Panc1 (cell line): ENCODE results near the gene AGA.

Experiments used
- SIN3A ChIP-seq: IDR thresholded peaks from 2 replicates; pipeline ENCODE4 v1.6.1; 2012; ENCODE audit warnings: low read depth, mild to moderate bottlenecking, low read length, moderate library complexity, borderline replicate concordance; ENCODE audit not compliant: insufficient read depth
- TCF7L2 ChIP-seq: IDR thresholded peaks from 2 replicates; pipeline ENCODE4 v1.6.1; 2011; ENCODE audit warnings: mild to moderate bottlenecking, low read depth, low read length, inconsistent platforms
- TF ChIP-seq, protein P1 (sequence below): fragments of 450-650 bp; IDR thresholded peaks from 2 replicates; pipeline ENCODE4 v1.5.1; 2017; ENCODE audit warnings: mild to moderate bottlenecking
- TF ChIP-seq, protein P2 (sequence below), 2 experiments: IDR thresholded peaks; 2 replicates each; pipeline ENCODE4 v1.6.1; 2011 to 2012; ENCODE audit warnings: low read depth in 2 of 2, control low read depth in 1 of 2, low read length in 1 of 2, mild to moderate bottlenecking in 1 of 2, moderate library complexity in 1 of 2; ENCODE audit not compliant: insufficient read depth in 1 of 2

DNA sequence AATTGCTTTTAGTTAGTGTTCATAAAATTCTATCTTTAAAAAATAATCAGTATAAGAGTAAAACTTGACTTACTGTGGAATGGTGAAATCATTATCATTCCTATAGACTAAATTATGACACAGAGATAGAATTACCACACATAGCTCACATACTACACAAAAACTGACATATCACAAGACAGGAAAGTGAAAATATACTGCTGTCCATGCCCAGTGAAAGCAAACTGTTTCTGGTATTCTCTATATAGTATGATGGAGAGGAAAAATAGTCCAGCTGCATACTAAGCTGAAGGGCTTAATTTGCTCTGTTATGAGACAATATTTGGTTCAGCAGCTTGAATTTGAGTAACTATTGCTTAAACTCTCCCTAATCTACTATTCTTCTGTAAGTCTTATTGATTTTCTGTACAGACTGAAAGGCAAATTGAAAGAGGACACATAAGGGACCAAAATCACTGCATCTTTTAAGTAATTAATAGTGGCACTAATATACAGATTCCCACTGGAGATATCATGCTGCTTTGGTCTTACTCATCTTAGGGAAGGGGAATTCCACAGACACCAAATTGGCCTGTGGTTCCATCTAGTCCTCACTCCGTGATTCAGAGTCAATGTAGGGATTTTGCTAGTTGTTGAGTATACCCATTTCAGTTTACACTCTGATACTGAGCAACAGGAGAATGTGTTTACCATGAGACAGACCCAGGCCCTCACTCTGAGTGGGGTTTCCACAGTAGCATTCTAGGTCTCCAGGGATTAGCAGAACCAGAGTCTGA is 47.4 kb upstream of the AGA start:
- TF ChIP-seq, protein P1, sequence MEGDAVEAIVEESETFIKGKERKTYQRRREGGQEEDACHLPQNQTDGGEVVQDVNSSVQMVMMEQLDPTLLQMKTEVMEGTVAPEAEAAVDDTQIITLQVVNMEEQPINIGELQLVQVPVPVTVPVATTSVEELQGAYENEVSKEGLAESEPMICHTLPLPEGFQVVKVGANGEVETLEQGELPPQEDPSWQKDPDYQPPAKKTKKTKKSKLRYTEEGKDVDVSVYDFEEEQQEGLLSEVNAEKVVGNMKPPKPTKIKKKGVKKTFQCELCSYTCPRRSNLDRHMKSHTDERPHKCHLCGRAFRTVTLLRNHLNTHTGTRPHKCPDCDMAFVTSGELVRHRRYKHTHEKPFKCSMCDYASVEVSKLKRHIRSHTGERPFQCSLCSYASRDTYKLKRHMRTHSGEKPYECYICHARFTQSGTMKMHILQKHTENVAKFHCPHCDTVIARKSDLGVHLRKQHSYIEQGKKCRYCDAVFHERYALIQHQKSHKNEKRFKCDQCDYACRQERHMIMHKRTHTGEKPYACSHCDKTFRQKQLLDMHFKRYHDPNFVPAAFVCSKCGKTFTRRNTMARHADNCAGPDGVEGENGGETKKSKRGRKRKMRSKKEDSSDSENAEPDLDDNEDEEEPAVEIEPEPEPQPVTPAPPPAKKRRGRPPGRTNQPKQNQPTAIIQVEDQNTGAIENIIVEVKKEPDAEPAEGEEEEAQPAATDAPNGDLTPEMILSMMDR, result no peak
- TF ChIP-seq, protein P2, sequence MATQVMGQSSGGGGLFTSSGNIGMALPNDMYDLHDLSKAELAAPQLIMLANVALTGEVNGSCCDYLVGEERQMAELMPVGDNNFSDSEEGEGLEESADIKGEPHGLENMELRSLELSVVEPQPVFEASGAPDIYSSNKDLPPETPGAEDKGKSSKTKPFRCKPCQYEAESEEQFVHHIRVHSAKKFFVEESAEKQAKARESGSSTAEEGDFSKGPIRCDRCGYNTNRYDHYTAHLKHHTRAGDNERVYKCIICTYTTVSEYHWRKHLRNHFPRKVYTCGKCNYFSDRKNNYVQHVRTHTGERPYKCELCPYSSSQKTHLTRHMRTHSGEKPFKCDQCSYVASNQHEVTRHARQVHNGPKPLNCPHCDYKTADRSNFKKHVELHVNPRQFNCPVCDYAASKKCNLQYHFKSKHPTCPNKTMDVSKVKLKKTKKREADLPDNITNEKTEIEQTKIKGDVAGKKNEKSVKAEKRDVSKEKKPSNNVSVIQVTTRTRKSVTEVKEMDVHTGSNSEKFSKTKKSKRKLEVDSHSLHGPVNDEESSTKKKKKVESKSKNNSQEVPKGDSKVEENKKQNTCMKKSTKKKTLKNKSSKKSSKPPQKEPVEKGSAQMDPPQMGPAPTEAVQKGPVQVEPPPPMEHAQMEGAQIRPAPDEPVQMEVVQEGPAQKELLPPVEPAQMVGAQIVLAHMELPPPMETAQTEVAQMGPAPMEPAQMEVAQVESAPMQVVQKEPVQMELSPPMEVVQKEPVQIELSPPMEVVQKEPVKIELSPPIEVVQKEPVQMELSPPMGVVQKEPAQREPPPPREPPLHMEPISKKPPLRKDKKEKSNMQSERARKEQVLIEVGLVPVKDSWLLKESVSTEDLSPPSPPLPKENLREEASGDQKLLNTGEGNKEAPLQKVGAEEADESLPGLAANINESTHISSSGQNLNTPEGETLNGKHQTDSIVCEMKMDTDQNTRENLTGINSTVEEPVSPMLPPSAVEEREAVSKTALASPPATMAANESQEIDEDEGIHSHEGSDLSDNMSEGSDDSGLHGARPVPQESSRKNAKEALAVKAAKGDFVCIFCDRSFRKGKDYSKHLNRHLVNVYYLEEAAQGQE (IDR thresholded peaks at IDR 0.05; ENCODE audit: insufficient read depth in 1 of 2, low read depth in 2 of 2, low read length in 1 of 2), result no peak
- no peak for TF ChIP-seq SIN3A
- no peak for TF ChIP-seq TCF7L2
